Measurements from ENCODE around the gene SNX21. TPM values are rescaled to one million over a fixed set of nuclear protein-coding genes. Genes with fewer than 3 reads are reported as not detected.

Gene SNX21
- total RNA-seq, 2 experiments from 2014 or later, result 0.49 to 0.79 TPM

- Histone ChIP-seq H3K79me2 (ENCODE audit: insufficient read depth, low read depth, low read length) (peaks cover 25% of the 10 kb centered on the region; the same call in 1 of the 2 replicates), H2AFZ (ENCODE audit: low read length) (peak overlapping the region; percentile 92)
- CTCF ChIA-PET (ENCODE audit: unreplicated experiment), result interaction anchor here (0.7 kb wide), 1 partner anchor 130 kb away, joined by 3 read pairs; no protein-coding TSS in a partner anchor
Measured at GRCh38 chr20:45857882-45858216, 24.2 kb downstream of the SNX21 start.

GRCh38 chr20:45859916-45860315, 26.3 kb downstream of the SNX21 start:
- Histone ChIP-seq H3K4me1 (ENCODE audit: insufficient read depth, low read length, poor library complexity, severe bottlenecking) (peaks cover 20% of the 10 kb centered on the region), H4K20me1 (ENCODE audit: insufficient read depth, low read length) (no peaks in the 10 kb centered on the region), H3K9me3 (ENCODE audit: low read length) (no peaks in the 10 kb centered on the region), H2AFZ (ENCODE audit: low read length) (no peak overlapping the region), H3K4me2 (ENCODE audit: low read length) (no peak overlapping the region), H3K9me2 (ENCODE audit: insufficient read depth, low read length) (no peaks in the 10 kb centered on the region), H3K36me3 (ENCODE audit: insufficient read depth, low read length) (no peaks in the 10 kb centered on the region), H3K27ac (ENCODE audit: low read depth, low read length, poor library complexity, severe bottlenecking) (no peak overlapping the region), H3K79me2 (ENCODE audit: insufficient read depth, low read depth, low read length) (peaks cover 25% of the 10 kb centered on the region; the same call in 1 of the 2 replicates), H3K4me3 (ENCODE audit: low read depth, low read length, poor library complexity, severe bottlenecking) (no peak overlapping the region)
- TF ChIP-seq, protein P1, sequence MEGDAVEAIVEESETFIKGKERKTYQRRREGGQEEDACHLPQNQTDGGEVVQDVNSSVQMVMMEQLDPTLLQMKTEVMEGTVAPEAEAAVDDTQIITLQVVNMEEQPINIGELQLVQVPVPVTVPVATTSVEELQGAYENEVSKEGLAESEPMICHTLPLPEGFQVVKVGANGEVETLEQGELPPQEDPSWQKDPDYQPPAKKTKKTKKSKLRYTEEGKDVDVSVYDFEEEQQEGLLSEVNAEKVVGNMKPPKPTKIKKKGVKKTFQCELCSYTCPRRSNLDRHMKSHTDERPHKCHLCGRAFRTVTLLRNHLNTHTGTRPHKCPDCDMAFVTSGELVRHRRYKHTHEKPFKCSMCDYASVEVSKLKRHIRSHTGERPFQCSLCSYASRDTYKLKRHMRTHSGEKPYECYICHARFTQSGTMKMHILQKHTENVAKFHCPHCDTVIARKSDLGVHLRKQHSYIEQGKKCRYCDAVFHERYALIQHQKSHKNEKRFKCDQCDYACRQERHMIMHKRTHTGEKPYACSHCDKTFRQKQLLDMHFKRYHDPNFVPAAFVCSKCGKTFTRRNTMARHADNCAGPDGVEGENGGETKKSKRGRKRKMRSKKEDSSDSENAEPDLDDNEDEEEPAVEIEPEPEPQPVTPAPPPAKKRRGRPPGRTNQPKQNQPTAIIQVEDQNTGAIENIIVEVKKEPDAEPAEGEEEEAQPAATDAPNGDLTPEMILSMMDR (conservative IDR thresholded peaks at IDR 0.05; ENCODE audit: low read length), result no peak
- no peak for TF ChIP-seq EZH2phosphoT487 (IDR thresholded peaks at IDR 0.05; ENCODE audit: borderline replicate concordance, low read depth, low read length)
- ChIA-PET CTCF (ENCODE audit: unreplicated experiment) (no interaction called here), POLR2A (no interaction called here)
- no TSS peak for BruUV-seq (replicated peaks)
- DNase-seq (ENCODE audit: low spot score), result no peak
- intact Hi-C loops (cut with micrococcal nuclease; ENCODE audit: unreplicated experiment), result no loop called here

More at GRCh38 chr20:45857882-45858216, 24.2 kb downstream of the SNX21 start:
- H3K4me2 ChIP-seq (ENCODE audit: low read length), result peak overlapping the region; percentile 96
- no peaks in the 10 kb centered on the region for H4K20me1 ChIP-seq (ENCODE audit: insufficient read depth, low read length)
- H3K4me3 ChIP-seq (ENCODE audit: low read depth, low read length, poor library complexity, severe bottlenecking), result peak overlapping the region; percentile 91
- no peaks in the 10 kb centered on the region for H3K9me2 ChIP-seq (ENCODE audit: insufficient read depth, low read length)
- intact Hi-C loops (cut with micrococcal nuclease; ENCODE audit: unreplicated experiment), result loop anchor here (1.0 to 2.0 kb wide), 2 partner anchors 46 to 77 kb away; partner anchors contain the start of genes PCIF1 and UBE2C
- H3K27ac ChIP-seq (ENCODE audit: low read depth, low read length, poor library complexity, severe bottlenecking), result peak overlapping the region; percentile 42
- DNase-seq (ENCODE audit: low spot score), result peak; percentile 58
- no peaks in the 10 kb centered on the region for H3K9me3 ChIP-seq (ENCODE audit: low read length)
- H3K4me1 ChIP-seq (ENCODE audit: insufficient read depth, low read length, poor library complexity, severe bottlenecking), result peaks cover 20% of the 10 kb centered on the region
- TF ChIP-seq, protein P1 (conservative IDR thresholded peaks at IDR 0.05; ENCODE audit: low read length), result no peak
- no peak for TF ChIP-seq EZH2phosphoT487 (IDR thresholded peaks at IDR 0.05; ENCODE audit: borderline replicate concordance, low read depth, low read length)
- no TSS peak for BruUV-seq (replicated peaks)
- no peaks in the 10 kb centered on the region for H3K36me3 ChIP-seq (ENCODE audit: insufficient read depth, low read length)
- POLR2A ChIA-PET, result interaction anchor here (0.6 to 1.3 kb wide), 4 partner anchors 15 to 47 kb away, joined by 3 to 4 read pairs (median 4); partner anchors contain the start of gene ZSWIM1

DNA sequence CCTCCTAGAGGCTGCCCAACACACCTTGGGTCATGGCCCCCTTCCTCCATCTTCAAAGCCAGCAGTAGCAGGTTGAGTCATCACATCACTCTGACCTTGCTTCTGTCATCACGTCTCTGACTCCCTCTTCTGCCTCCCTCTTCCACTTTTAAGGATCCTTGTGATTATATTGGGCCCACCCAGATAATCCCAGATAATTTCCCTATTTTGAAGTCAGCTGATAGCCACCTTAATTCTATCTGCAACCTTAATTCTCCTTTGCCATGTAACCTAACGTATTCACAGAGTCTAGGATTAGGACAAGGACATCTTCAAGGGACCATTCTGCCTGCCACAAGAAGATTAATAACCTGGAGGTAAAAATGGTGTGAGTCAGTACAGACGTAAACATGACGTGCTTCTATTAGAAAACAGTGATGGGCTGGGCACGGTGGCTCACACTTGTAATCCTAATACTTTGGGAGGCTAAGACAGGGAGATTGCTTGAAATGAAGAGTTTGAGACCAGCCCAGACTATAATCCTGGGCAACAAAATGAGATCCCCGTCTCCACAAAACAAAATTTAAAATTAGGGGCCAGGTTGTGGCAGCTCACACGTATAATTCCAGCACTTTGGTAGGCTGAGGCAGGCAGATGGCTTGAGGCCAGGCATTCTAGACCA, 27.1 kb downstream of the SNX21 start:
- POLR2A ChIA-PET, result no interaction called here
- H3K4me3 ChIP-seq (ENCODE audit: low read depth, low read length, poor library complexity, severe bottlenecking), result no peak overlapping the region

More for the DNA sequence above, 27.1 kb downstream of the SNX21 start:
- H3K4me1 ChIP-seq (ENCODE audit: insufficient read depth, low read length, poor library complexity, severe bottlenecking), result peaks cover 19% of the 10 kb centered on the region
- no peak overlapping the region for H3K4me2 ChIP-seq (ENCODE audit: low read length)
- no peak overlapping the region for H2AFZ ChIP-seq (ENCODE audit: low read length)
- no peaks in the 10 kb centered on the region for H4K20me1 ChIP-seq (ENCODE audit: insufficient read depth, low read length)
- CTCF ChIA-PET (ENCODE audit: unreplicated experiment), result no interaction called here
- H3K27ac ChIP-seq (ENCODE audit: low read depth, low read length, poor library complexity, severe bottlenecking), result no peak overlapping the region
- H3K36me3 ChIP-seq (ENCODE audit: insufficient read depth, low read length), result no peaks in the 10 kb centered on the region
- no peaks in the 10 kb centered on the region for H3K9me3 ChIP-seq (ENCODE audit: low read length)
- intact Hi-C loops (cut with micrococcal nuclease; ENCODE audit: unreplicated experiment), result no loop called here
- no peaks in the 10 kb centered on the region for H3K9me2 ChIP-seq (ENCODE audit: insufficient read depth, low read length)
- H3K79me2 ChIP-seq (ENCODE audit: insufficient read depth, low read depth, low read length), result peaks cover 24% of the 10 kb centered on the region; the same call in 1 of the 2 replicates
- TF ChIP-seq EZH2phosphoT487 (IDR thresholded peaks at IDR 0.05; ENCODE audit: borderline replicate concordance, low read depth, low read length), result no peak
- TF ChIP-seq, protein P1 (conservative IDR thresholded peaks at IDR 0.05; ENCODE audit: low read length), result no peak
- BruUV-seq (replicated peaks), result no TSS peak
- DNase-seq (ENCODE audit: low spot score), result no peak

All from OCI-LY7 (cell line).